Activated T-helper 17 cell treated with anti-CD3 and anti-CD28 coated beads, Interleukin-2, amount 50 U/mL, for 72 hours (primary cell): ENCODE measurements around the gene ENPP7. TPM values are rescaled to one million over a fixed set of nuclear protein-coding genes. Genes with fewer than 3 reads are reported as not detected.
"Not testable (repeated sequence)": the region's sequence is repeated elsewhere in the genome, so short reads cannot be mapped to it uniquely, and the experiment has no call there.

ENCODE experiments used
- ATAC-seq: fragments of 150-1000 bp; cut with Tn5 transposase; replicated peaks from 2 replicates; pipeline ENCODE4 v1.10.0; 2021; ENCODE audit warnings: mild to moderate bottlenecking, moderate library complexity
- H3K27ac Mint-ChIP-seq: one replicate; pipeline ENCODE4 v1.8.0; 2022; ENCODE audit warnings: mixed read lengths
- H3K27me3 Mint-ChIP-seq: one replicate; pipeline ENCODE4 v1.8.0; 2022; ENCODE audit warnings: mixed read lengths
- H3K36me3 Mint-ChIP-seq: one replicate; pipeline ENCODE4 v1.8.0; 2022; ENCODE audit warnings: low read depth, mild to moderate bottlenecking, mixed read lengths
- H3K4me1 Mint-ChIP-seq: one replicate; pipeline ENCODE4 v1.8.0; 2022; ENCODE audit warnings: mixed read lengths
- H3K4me3 Mint-ChIP-seq: one replicate; pipeline ENCODE4 v1.8.0; 2022; ENCODE audit warnings: mild to moderate bottlenecking, mixed read lengths
- H3K9me3 Mint-ChIP-seq: one replicate; pipeline ENCODE4 v1.8.0; 2022; ENCODE audit warnings: mixed read lengths
- total RNA-seq, 2 donors: library from RNA; stranded (reverse); gene quantifications; one replicate each; pipeline ENCODE4 v1.2.3, GENCODE V29; 2022

Gene ENPP7
- total RNA-seq, 2 donors from 2014 or later: 0.50 TPM; not detected in 1

DNA sequence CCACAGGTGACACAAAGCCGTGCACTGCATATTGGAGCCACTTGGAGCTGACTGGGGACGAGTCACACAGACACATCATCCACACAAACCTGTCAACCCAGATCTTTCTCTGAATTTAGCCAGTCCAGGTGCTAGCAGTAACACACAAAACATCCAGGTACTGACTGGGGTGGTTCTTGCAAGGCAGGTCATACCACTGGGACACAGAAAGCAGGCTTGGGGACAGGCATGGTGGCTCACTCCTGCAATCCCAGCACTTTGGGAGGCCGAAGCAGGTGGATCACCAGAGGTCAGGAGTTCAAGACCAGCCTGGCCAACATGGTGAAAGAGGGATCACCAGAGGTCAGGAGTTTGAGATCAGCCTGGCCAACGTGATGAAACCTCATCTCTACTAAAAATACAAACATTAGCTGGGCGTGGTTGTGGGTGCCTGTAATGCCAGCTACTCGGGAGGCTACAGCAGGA lies 14.9 kb downstream of the ENPP7 start:
- peak overlapping the region; percentile 41 for H3K4me3 Mint-ChIP-seq
- ATAC-seq: peak; percentile 47
- H3K27ac Mint-ChIP-seq: no peak overlapping the region

GRCh38 chr17:79746889-79747507 lies 16.3 kb downstream of the ENPP7 start:
- Mint-ChIP-seq H3K4me3 (peak overlapping the region; percentile 29), H3K36me3 (no peaks in the 10 kb centered on the region), H3K9me3 (no peaks in the 10 kb centered on the region), H3K4me1 (no peaks in the 10 kb centered on the region), H3K27me3 (peaks cover 26% of the 10 kb centered on the region), H3K27ac (no peak overlapping the region)
- ATAC-seq: no peak

More for the DNA sequence above, 14.9 kb downstream of the ENPP7 start:
- Mint-ChIP-seq H3K9me3 (no peaks in the 10 kb centered on the region), H3K36me3 (no peaks in the 10 kb centered on the region), H3K4me1 (no peaks in the 10 kb centered on the region), H3K27me3 (peaks cover 16% of the 10 kb centered on the region)

- ATAC-seq: no peak
- H3K27me3 Mint-ChIP-seq: peaks cover 26% of the 10 kb centered on the region
- no peaks in the 10 kb centered on the region for H3K9me3 Mint-ChIP-seq
- no peak overlapping the region for H3K27ac Mint-ChIP-seq
- no peaks in the 10 kb centered on the region for H3K36me3 Mint-ChIP-seq
- H3K4me1 Mint-ChIP-seq: no peaks in the 10 kb centered on the region
- H3K4me3 Mint-ChIP-seq: peak overlapping the region; percentile 29
Measured at GRCh38 chr17:79747508-79748294, 17.0 kb downstream of the ENPP7 start.

DNA sequence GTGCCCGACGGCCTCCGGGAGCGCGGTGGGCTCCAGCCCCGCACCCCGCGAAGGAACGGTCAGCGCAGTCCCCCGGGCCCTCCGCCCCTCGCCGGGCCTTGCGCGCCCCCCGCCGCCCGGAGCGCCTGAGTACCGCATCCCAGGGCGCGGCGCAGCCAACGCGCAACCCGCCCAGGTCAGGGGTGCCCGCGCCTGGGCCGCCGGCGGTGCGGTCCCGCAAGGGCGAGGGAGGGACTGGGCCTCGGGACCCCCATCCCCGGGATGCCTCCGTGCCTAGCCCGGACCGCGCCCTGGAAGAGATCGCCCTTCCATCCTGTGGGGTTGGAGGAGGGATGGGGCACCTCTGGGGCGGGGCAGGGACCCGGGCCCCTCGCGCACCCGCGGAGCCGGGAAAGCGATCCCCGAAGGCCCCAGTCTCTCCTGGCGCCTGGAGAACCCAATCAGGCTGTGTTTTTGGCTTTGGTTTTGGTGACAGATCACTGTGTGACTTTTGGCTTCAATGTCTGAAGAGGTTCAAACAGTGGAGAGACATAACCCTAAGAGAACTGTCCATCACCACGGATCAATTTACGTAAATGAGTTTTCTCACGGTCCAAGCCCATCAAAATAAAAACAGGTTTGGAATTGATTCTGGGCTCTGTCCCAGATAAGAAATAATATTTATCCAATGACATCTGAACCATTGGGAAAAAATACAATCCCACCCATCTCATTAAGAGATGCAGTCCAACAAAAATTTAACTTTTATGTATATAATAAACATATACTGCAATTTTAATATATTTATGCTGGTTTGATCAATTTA lies 17.8 kb downstream of the ENPP7 start:
- H3K36me3 Mint-ChIP-seq: no peaks in the 10 kb centered on the region
- peaks cover 26% of the 10 kb centered on the region for H3K27me3 Mint-ChIP-seq
- ATAC-seq: no peak
- no peak overlapping the region for H3K4me3 Mint-ChIP-seq
- no peak overlapping the region for H3K27ac Mint-ChIP-seq
- H3K9me3 Mint-ChIP-seq: no peaks in the 10 kb centered on the region
- H3K4me1 Mint-ChIP-seq: no peaks in the 10 kb centered on the region

DNA sequence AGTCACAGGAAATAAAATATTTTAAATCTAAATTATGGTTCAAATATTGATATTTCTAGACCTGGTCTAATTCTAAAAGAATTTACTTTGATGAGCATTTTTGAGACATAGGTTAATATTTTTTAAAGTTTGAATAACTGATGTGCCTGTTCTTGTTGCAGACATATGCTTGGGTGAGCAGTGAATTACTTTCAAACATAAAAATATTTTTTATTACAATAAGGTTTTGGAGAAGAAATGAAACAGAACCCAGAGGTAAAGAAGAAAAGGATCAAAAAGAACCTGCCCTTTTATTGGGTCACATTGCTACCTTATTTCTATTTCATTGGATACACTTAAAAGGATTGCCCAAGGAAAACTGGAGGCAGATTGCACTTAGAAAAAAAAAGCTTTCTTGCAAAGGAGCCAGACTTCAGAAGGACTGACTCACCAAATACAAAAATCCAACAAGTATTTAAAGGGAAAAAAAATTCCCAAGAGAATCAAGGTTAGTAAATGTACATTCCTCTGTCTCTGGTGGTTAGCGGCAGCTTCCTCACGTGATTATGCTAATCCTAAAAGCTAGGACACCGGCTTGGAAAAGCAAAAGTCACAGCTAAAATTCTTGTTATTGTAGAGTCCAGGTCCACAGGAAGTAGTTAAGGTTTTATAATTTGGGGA lies 18.5 kb downstream of the ENPP7 start:
- Mint-ChIP-seq H3K4me3 (no peak overlapping the region), H3K4me1 (no peaks in the 10 kb centered on the region), H3K27ac (no peak overlapping the region), H3K9me3 (no peaks in the 10 kb centered on the region), H3K27me3 (peaks cover 27% of the 10 kb centered on the region), H3K36me3 (no peaks in the 10 kb centered on the region)
- ATAC-seq: no peak

DNA sequence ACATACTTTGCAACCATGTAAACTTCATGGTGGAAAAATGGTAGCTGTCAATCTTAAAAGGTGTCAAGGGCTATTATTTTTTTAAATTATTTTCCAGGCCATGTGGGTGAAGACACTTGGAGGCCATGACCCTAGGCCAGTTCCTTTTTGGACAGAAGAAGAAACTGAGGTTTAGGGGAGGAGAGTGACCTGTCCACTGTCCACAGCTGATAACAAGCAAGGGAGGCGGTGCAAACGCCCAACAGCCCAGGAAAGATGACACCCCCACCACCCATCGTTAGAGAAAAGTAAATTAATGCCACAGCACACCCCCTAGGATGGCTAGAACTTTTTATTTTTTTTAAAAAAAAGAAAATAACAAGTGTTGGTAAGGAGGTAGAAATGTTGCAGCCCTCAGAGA lies 19.2 kb downstream of the ENPP7 start:
- Mint-ChIP-seq H3K9me3 (no peaks in the 10 kb centered on the region), H3K27me3 (peaks cover 30% of the 10 kb centered on the region), H3K4me1 (no peaks in the 10 kb centered on the region), H3K27ac (no peak overlapping the region), H3K36me3 (no peaks in the 10 kb centered on the region), H3K4me3 (no peak overlapping the region)
- no peak for ATAC-seq

GRCh38 chr17:79750650-79751545 lies 20.2 kb downstream of the ENPP7 start:
- no peak for ATAC-seq
- Mint-ChIP-seq H3K9me3 (no peaks in the 10 kb centered on the region), H3K27me3 (peaks cover 30% of the 10 kb centered on the region), H3K4me3 (no peak overlapping the region), H3K27ac (no peak overlapping the region), H3K36me3 (no peaks in the 10 kb centered on the region), H3K4me1 (no peaks in the 10 kb centered on the region)

GRCh38 chr17:79752175-79752574 lies 21.4 kb downstream of the ENPP7 start:
- H3K27me3 Mint-ChIP-seq: peaks cover 27% of the 10 kb centered on the region
- no peaks in the 10 kb centered on the region for H3K36me3 Mint-ChIP-seq
- no peak overlapping the region for H3K4me3 Mint-ChIP-seq
- no peak overlapping the region for H3K27ac Mint-ChIP-seq
- no peaks in the 10 kb centered on the region for H3K9me3 Mint-ChIP-seq
- H3K4me1 Mint-ChIP-seq: no peaks in the 10 kb centered on the region
- ATAC-seq: peak; percentile 81

- no peak overlapping the region for H3K27ac Mint-ChIP-seq
- no peaks in the 10 kb centered on the region for H3K9me3 Mint-ChIP-seq
- no peaks in the 10 kb centered on the region for H3K36me3 Mint-ChIP-seq
- H3K4me3 Mint-ChIP-seq: no peak overlapping the region
- H3K27me3 Mint-ChIP-seq: peaks cover 28% of the 10 kb centered on the region
- ATAC-seq: no peak
- H3K4me1 Mint-ChIP-seq: no peaks in the 10 kb centered on the region
Measured at GRCh38 chr17:79754370-79754769, 23.6 kb downstream of the ENPP7 start.

GRCh38 chr17:79754903-79755302 lies 24.2 kb downstream of the ENPP7 start:
- not testable (repeated sequence) for H3K36me3 Mint-ChIP-seq, H3K4me1 Mint-ChIP-seq, H3K27ac Mint-ChIP-seq, ATAC-seq, H3K4me3 Mint-ChIP-seq, H3K9me3 Mint-ChIP-seq
- peaks cover 23% of the 10 kb centered on the region for H3K27me3 Mint-ChIP-seq

DNA sequence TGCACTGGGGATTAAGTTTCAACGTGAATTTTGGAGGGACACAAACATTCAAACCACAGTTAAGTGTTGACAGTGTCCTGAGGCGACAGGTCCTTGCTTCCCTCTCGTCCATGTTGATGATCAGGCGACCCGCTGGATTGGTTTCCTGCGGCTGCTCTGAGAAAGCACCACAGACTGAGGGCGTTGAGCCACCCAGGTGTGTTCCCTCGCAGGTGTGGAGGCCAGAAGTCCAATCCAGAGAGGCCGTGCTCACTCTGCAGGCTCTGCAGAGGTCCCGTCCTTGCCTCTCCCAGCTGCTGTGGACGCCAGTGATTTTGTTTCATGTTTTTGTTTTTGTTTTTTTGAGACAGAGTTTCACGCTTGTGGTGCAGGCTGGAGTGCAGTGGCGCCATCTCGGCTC lies 24.8 kb downstream of the ENPP7 start:
- Mint-ChIP-seq H3K4me1 (no peaks in the 10 kb centered on the region), H3K27ac (no peak overlapping the region), H3K9me3 (no peaks in the 10 kb centered on the region), H3K4me3 (no peak overlapping the region), H3K27me3 (peaks cover 22% of the 10 kb centered on the region), H3K36me3 (no peaks in the 10 kb centered on the region)
- ATAC-seq: no peak

- Mint-ChIP-seq H3K36me3 (no peaks in the 10 kb centered on the region), H3K9me3 (no peaks in the 10 kb centered on the region), H3K27ac (no peak overlapping the region), H3K27me3 (peaks cover 11% of the 10 kb centered on the region), H3K4me3 (no peak overlapping the region), H3K4me1 (no peaks in the 10 kb centered on the region)
- no peak for ATAC-seq
Measured at GRCh38 chr17:79757140-79757745, 26.5 kb downstream of the ENPP7 start.

DNA sequence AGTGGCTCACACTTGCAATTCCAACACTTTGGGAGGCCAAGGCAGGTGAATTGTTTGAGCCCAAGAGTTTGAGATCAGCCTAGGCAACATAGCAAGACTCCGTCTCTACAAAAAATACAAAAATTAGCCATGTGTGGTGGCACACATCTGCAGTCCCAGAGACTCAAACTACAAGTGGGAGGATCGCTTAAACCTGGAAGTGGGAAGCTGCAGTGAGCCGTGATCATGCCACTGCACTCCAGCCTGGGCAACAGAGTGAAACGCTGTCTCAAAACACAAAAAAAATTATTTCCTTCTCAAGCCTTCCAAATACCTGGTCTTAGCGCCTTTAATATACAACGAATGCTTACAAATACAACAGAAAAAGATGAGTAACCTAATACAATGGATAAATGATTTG lies 27.5 kb downstream of the ENPP7 start:
- no peak for ATAC-seq
- Mint-ChIP-seq H3K4me3 (no peak overlapping the region), H3K4me1 (no peaks in the 10 kb centered on the region), H3K27ac (no peak overlapping the region), H3K27me3 (peaks cover 11% of the 10 kb centered on the region), H3K9me3 (no peaks in the 10 kb centered on the region), H3K36me3 (no peaks in the 10 kb centered on the region)
